Thyroid gland (tissue), 4 donors: ENCODE results near the gene CCDC88C. TPM values are rescaled to one million over a fixed set of nuclear protein-coding genes. Genes with fewer than 3 reads are reported as not detected.

Experiments used
- DNase-seq, 2 donors: peaks; one replicate each; pipeline ENCODE4 v3.0.0-alpha.2; 2019
- H3K27ac ChIP-seq, 3 donors: fragments of 200-600 bp; sonication (generic); 1 replicate in 2 of 3; 2 replicates in 1 of 3; pipeline ENCODE4 v1.5.1; 2016 to 2019; ENCODE audit warnings: mild to moderate bottlenecking in 1 of 3, moderate library complexity in 1 of 3
- H3K27me3 ChIP-seq: fragments of 200-600 bp; sonication (generic); one replicate; pipeline ENCODE4 v1.5.1; 2019
- H3K36me3 ChIP-seq, 2 donors: fragments of 200-600 bp; sonication (generic); one replicate each; pipeline ENCODE4 v1.5.1; 2016 to 2019
- H3K4me1 ChIP-seq, 2 donors: fragments of 200-600 bp; sonication (generic); one replicate each; pipeline ENCODE4 v1.5.1; 2017 to 2019
- H3K4me3 ChIP-seq, 3 donors: fragments of 200-600 bp; sonication (generic); replicated peaks in 1 of 3; 1 replicate in 2 of 3; 2 replicates in 1 of 3; pipeline ENCODE4 v1.5.1; 2016; ENCODE audit warnings: mild to moderate bottlenecking in 1 of 3
- H3K9me3 ChIP-seq: fragments of 200-600 bp; sonication (generic); one replicate; pipeline ENCODE4 v1.5.1; 2017
- POLR2A ChIP-seq, 2 donors: fragments of 450-650 bp; IDR thresholded peaks; one replicate each; pipeline ENCODE4 v1.6.1; 2017; ENCODE audit warnings: antibody characterized with exemption in 2 of 2, mild to moderate bottlenecking in 2 of 2, moderate library complexity in 1 of 2
- WGBS, 2 donors: methylation state at CpG; one replicate each; pipeline ENCODE4 v1.1.5; 2017; 5-methylcytosine and 5-hydroxymethylcytosine counted together
- intact Hi-C: fragments of 100-400 bp; cut with DNase I; formaldehyde crosslinking; loops from one replicate; pipeline ENCODE4 v1.15.1; 2023
- total RNA-seq, 4 donors: library from RNA; depleted of rRNA; stranded (reverse); fragments of >200 nt; gene quantifications; one replicate each; pipeline ENCODE4 v1.2.3, GENCODE V29; 2016
- TF ChIP-seq, protein P1 (sequence below), 6 experiments: fragments of 200-600 bp in 3 of 6; fragments of 450-650 bp in 3 of 6; sonication (generic) in 3 of 6; IDR thresholded peaks; one replicate each; pipeline ENCODE4 v1.5.1; 2016 to 2019; ENCODE audit warnings: antibody characterized with exemption in 6 of 6, mild to moderate bottlenecking in 2 of 6, inconsistent platforms in 1 of 6, moderate library complexity in 1 of 6

CCDC88C gene
- total RNA-seq, 4 donors from 2014 or later = 3.0 to 6.3 (median 5.8) TPM

DNA sequence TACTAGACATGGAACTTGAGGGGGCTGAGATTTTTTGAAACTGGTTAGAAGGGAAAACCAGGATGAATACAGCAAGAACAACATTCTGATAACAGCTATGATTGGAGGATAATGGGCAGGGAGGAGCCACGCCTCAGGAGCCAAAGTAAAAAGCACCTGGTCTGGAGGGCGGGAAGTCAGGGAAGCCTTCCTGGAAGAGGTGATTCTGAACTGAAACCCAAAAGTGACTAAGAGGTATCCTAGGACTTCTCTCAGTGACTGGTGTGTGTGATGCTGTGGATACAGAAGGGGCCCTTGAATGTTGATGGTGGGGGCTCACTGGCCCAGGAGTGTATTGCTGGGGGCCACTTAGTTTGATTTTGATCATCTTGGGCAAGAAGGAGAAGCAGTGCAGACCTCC is 154.3 kb downstream of the CCDC88C start:
- H3K4me3 ChIP-seq = no peak overlapping the region
- WGBS, 2 donors = 95 to 98% methylated on average over 2 of the region's 2 CpGs

DNA sequence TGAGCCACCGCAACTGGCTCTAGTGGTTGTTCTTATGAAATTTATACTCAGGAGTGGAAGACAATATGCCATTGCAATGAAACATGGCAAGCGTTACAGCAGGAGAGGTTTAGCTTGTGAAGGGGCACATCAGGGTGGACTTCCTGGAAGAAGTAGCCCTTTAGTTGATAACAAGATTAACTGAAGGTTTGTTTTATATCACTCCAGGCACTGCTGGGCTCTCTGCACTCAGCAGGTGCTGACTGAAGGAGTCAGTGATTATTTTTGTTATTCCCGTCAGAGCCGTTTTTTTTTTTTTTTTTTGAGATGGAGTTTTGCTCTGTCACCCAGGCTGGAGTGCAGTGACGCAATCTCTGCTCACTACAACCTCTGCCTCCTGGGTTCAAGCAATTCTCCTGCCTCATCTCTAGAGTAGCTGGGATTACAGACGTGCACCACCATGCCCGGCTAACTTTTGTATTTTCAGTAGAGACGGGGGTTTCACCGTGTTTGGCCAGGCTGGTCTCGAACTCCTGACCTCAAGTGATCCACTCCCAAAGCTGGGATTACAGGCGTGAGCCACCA is 155.6 kb downstream of the CCDC88C start:
- Histone ChIP-seq H3K4me1 (peaks cover 0 to 10% of the 10 kb centered on the region in 2 donors), H3K36me3 (no peaks in the 10 kb centered on the region), H3K9me3 (no peaks in the 10 kb centered on the region), H3K27ac (no peak overlapping the region), H3K4me3 (no peak overlapping the region), H3K27me3 (no peaks in the 10 kb centered on the region)
- DNase-seq = no peak
- TF ChIP-seq, protein P1, sequence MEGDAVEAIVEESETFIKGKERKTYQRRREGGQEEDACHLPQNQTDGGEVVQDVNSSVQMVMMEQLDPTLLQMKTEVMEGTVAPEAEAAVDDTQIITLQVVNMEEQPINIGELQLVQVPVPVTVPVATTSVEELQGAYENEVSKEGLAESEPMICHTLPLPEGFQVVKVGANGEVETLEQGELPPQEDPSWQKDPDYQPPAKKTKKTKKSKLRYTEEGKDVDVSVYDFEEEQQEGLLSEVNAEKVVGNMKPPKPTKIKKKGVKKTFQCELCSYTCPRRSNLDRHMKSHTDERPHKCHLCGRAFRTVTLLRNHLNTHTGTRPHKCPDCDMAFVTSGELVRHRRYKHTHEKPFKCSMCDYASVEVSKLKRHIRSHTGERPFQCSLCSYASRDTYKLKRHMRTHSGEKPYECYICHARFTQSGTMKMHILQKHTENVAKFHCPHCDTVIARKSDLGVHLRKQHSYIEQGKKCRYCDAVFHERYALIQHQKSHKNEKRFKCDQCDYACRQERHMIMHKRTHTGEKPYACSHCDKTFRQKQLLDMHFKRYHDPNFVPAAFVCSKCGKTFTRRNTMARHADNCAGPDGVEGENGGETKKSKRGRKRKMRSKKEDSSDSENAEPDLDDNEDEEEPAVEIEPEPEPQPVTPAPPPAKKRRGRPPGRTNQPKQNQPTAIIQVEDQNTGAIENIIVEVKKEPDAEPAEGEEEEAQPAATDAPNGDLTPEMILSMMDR (IDR thresholded peaks at IDR 0.05) = no peak
- TF ChIP-seq POLR2A (IDR thresholded peaks at IDR 0.05) = no peak
- 80 to 85% methylated on average over 11 of the region's 11 CpGs for WGBS, 2 donors
- intact Hi-C loops = no loop called here

More for the DNA sequence above, 154.3 kb downstream of the CCDC88C start:
- H3K4me1 ChIP-seq = peaks cover 0 to 10% of the 10 kb centered on the region in 2 donors
- no peak overlapping the region for H3K27ac ChIP-seq
- no peaks in the 10 kb centered on the region for H3K27me3 ChIP-seq
- intact Hi-C loops = no loop called here
- DNase-seq = no peak
- no peak for TF ChIP-seq POLR2A (IDR thresholded peaks at IDR 0.05)
- TF ChIP-seq, protein P1 (IDR thresholded peaks at IDR 0.05) = no peak
- H3K9me3 ChIP-seq = no peaks in the 10 kb centered on the region
- H3K36me3 ChIP-seq = no peaks in the 10 kb centered on the region

DNA sequence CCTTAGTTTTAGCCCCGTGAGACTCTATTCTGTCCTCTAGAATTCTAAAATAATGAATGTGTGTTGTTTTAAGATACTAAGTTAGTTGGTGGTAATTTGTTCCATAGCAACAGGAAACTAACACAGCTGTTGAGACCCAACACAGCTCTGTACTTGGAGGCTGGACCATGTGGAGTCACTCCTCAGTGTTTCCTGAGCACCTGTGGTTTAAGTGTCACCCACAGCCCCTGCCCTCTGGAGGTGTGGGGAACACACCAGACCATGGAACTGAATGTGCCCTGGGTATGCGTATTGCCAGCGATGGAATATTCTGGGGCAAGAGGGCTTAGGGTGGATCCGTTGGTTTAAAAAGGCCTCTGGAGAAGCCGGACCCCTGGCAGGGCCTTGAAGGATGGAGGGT is 156.5 kb downstream of the CCDC88C start:
- no peak for DNase-seq
- no peak overlapping the region for H3K4me3 ChIP-seq
- intact Hi-C loops = no loop called here
- TF ChIP-seq, protein P1 (IDR thresholded peaks at IDR 0.05) = no peak
- TF ChIP-seq POLR2A (IDR thresholded peaks at IDR 0.05) = no peak
- no peak overlapping the region for H3K27ac ChIP-seq
- H3K4me1 ChIP-seq = peaks cover 0 to 10% of the 10 kb centered on the region in 2 donors
- no peaks in the 10 kb centered on the region for H3K36me3 ChIP-seq
- no peaks in the 10 kb centered on the region for H3K27me3 ChIP-seq
- no peaks in the 10 kb centered on the region for H3K9me3 ChIP-seq
- 92 to 99% methylated on average over 5 of the region's 5 CpGs for WGBS, 2 donors

DNA sequence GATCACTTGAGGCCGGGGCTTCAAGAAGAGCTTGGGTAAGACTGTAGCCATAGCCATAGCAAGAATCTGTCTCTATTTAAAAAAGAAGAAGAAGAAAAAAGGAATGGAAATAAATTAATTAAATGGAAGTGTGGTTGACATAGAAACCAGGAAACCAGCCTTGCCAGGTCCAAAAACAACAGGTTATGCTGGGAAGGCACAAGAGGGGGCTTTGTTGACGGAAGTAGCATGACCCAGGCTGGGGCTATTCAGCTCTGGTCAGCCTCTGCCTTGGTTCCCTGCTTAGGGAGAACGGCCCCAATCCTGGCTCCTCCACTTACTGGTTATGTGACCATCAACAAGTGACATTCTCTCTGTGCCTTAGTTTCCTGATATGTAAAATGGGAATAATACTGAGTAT is 158.7 kb downstream of the CCDC88C start:
- Histone ChIP-seq H3K27ac (no peak overlapping the region), H3K27me3 (no peaks in the 10 kb centered on the region), H3K4me1 (peaks cover 0 to 3% of the 10 kb centered on the region in 2 donors), H3K4me3 (no peak overlapping the region), H3K36me3 (no peaks in the 10 kb centered on the region), H3K9me3 (no peaks in the 10 kb centered on the region)
- no peak for DNase-seq
- TF ChIP-seq, protein P1 (IDR thresholded peaks at IDR 0.05) = no peak
- no peak for TF ChIP-seq POLR2A (IDR thresholded peaks at IDR 0.05)
- 63 to 77% methylated on average over 3 of the region's 3 CpGs for WGBS, 2 donors
- intact Hi-C loops = no loop called here

DNA sequence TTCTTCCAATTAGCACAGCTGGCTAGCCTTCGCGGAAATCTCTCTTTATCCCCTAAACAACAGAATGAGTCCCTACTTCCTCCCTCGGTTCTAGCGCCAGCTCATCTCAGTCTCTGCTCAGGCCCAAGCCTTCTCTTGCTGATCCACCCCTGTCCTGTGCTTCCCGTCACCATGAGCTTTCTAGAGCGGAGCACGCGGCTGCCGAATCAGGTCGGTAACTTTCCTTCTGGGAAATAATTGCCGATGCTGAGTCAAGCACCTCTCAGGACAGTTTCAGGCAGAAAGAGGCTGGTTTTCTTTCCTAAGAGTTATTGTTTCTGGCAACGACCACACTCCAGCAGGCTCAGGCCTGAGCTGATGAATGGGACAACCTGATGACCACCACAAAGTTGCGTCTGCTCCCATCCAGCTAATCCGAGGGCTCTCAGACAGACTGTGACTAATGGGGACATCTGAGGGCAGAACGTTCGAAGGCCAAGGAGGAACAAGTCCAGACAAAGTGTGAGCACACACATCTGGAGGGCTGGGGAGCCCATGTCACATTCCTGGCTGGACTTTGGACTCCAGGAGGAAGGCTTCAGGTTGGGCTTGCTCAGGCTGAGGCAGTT is 159.5 kb downstream of the CCDC88C start:
- Histone ChIP-seq H3K27ac (no peak overlapping the region), H3K9me3 (no peaks in the 10 kb centered on the region), H3K27me3 (no peaks in the 10 kb centered on the region), H3K4me1 (peaks cover 0 to 5% of the 10 kb centered on the region in 2 donors), H3K4me3 (no peak overlapping the region), H3K36me3 (no peaks in the 10 kb centered on the region)
- no peak for TF ChIP-seq POLR2A (IDR thresholded peaks at IDR 0.05)
- TF ChIP-seq, protein P1 (IDR thresholded peaks at IDR 0.05) = no peak
- 50 to 51% methylated on average over 16 of the region's 16 CpGs for WGBS, 2 donors
- intact Hi-C loops = no loop called here
- peak; percentile 23 to 42 for DNase-seq
